ENCODE data around the gene EVC2. TPM values are rescaled to one million over a fixed set of nuclear protein-coding genes. Genes with fewer than 3 reads are reported as not detected.

Gene EVC2
- total RNA-seq, 1 experiment from 2014 or later, result 7.8 TPM

DNA sequence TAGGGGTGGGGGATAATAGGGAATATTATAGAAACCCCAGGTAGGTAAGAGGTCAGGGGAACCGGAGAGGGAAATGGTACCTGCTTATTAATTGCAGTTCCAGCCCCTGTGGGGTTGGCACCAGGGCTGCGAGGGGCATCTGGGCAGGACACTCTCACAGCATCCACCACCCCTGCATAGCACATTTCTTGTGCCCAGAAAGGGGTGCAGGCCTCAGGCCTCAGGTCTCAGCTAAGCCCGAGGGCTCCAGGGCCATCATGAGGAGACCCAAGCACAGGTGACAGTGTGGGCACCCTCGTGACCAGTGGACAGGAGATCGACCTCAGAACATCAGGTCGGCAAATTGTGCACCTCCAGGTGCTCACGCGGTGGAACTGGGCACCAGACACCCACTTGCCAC, 164.7 kb downstream of the EVC2 start:
- H3K79me2 ChIP-seq (ENCODE audit: insufficient read depth, low read length), result no peaks in the 10 kb centered on the region
- H2BK15ac ChIP-seq (ENCODE audit: low read depth, low read length), result no peak overlapping the region
- H4K5ac ChIP-seq (ENCODE audit: insufficient read length, low read depth, low read length), result no peak overlapping the region
- H2BK12ac ChIP-seq (ENCODE audit: insufficient read length, low read depth, low read length), result no peak overlapping the region
- no peaks in the 10 kb centered on the region for H3K23me2 ChIP-seq (ENCODE audit: insufficient read length, low read depth, low read length, poor library complexity, severe bottlenecking)
- H3K4ac ChIP-seq (ENCODE audit: low read depth, low read length), result no peak overlapping the region
- no peak overlapping the region for H3K27ac Mint-ChIP-seq
- H3K36me3 Mint-ChIP-seq (ENCODE audit: insufficient read depth in 1 of 3, low read depth in 3 of 3), result no peaks in the 10 kb centered on the region; a peak in 2 of 7 replicates
- H3K27ac ChIP-seq (ENCODE audit: insufficient read length, low read depth, low read length), result no peak overlapping the region
- H3K4me1 Mint-ChIP-seq, result no peaks in the 10 kb centered on the region
- no peak overlapping the region for H2AFZ ChIP-seq (ENCODE audit: low read length)
- H3K4me1 ChIP-seq (ENCODE audit: insufficient read depth, low read length), result no peaks in the 10 kb centered on the region
- no peak overlapping the region for H2AK5ac ChIP-seq (ENCODE audit: insufficient read length, low read length)
- no peak overlapping the region for H2BK20ac ChIP-seq (ENCODE audit: low read depth, low read length, poor library complexity, severe bottlenecking)
- H3K9me3 Mint-ChIP-seq, result peaks cover 3 to 5% of the 10 kb centered on the region in 2 experiments; a peak in 2 of 5 replicates
- H3K14ac ChIP-seq (ENCODE audit: insufficient read depth, low read length), result no peak overlapping the region
- no peak overlapping the region for H3T11ph ChIP-seq (ENCODE audit: low read length)
- no peaks in the 10 kb centered on the region for H3K27me3 ChIP-seq (ENCODE audit: insufficient read depth, low read length)
- no peaks in the 10 kb centered on the region for H3K79me1 ChIP-seq (ENCODE audit: insufficient read depth, low read depth, low read length, poor library complexity, severe bottlenecking)
- H4K91ac ChIP-seq (ENCODE audit: insufficient read length, low read depth, low read length), result no peak overlapping the region
- no peak overlapping the region for H3K4me3 Mint-ChIP-seq
- no peak overlapping the region for H2BK120ac ChIP-seq (ENCODE audit: low read depth, low read length, poor library complexity, severe bottlenecking)
- H3K9ac ChIP-seq (ENCODE audit: extremely low read depth, insufficient read length, low read length), result no peak overlapping the region
- no peaks in the 10 kb centered on the region for H4K20me1 ChIP-seq (ENCODE audit: control insufficient read depth, insufficient read depth, insufficient read length)
- H2BK5ac ChIP-seq (ENCODE audit: insufficient read length, low read length), result no peak overlapping the region
- no peak overlapping the region for H3K23ac ChIP-seq (ENCODE audit: insufficient read length, low read depth, low read length)
- no peak overlapping the region for H3K18ac ChIP-seq (ENCODE audit: insufficient read length, low read depth, low read length)
- no peak overlapping the region for H3K4me2 ChIP-seq (ENCODE audit: insufficient read depth, insufficient read length, low read length)
- TF ChIP-seq CTCF (conservative IDR thresholded peaks at IDR 0.05), result no peak
- WGBS (ENCODE audit: extremely low coverage, insufficient read length, low lambda C conversion rate), result no CpG with 5 or more reads among the region's 8 CpGs
- DNase-seq, result no peak
- no peak overlapping the region for H3K56ac ChIP-seq (ENCODE audit: insufficient read length, low read depth, low read length)
- no peak overlapping the region for H4K8ac ChIP-seq (replicated peaks; ENCODE audit: insufficient read length, low read depth, low read length)
- peaks cover 13% of the 10 kb centered on the region for H3K9me3 ChIP-seq (ENCODE audit: control insufficient read depth, low read depth, low read length)
- H3K27me3 Mint-ChIP-seq (ENCODE audit: low read depth), result no peaks in the 10 kb centered on the region
